ENCODE results near the gene NHERF2.
A peak's percentile ranks its signal among the peaks of the same experiment; 100 is the strongest.

The NHERF2 gene

DNA sequence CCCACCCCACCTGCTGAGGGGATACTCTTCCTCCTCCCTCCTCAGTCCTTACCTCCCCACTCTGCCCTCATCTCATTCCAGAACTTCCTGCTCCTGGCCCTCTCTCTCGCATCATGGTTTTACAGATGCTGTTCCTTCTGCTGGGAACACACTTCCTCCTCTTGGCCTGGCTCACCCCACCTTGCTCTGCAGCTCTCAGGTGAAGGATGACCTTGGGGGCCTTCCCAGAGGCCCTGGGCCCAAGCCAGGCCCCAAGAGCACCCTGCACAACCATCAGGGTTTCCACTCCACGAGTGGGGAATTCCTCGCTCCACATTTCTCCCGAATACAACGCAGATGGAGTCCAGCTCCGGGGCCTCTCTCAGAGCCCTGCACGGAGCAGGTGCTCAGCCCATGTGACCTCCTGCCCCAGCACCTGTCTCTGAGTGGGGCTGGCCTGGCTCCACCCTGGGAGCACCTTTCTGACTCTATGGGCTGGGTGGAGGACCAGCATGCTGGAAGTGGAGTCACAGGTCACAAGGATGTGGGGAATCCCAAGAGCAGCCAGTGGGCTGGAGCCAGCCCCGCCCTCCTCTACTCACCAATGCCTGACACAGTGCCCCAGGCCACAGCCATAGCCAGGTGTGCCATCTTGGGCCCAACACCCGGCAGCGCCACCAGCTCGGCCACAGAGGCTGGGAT lies 16.4 kb downstream of the NHERF2 start:
- Histone ChIP-seq H2AFZ (ENCODE audit: low read depth, low read length) (no peak overlapping the region), H3K27me3 (ENCODE audit: control insufficient read depth in 1 of 2, insufficient read depth in 1 of 2, low read length in 2 of 2) (no peaks in the 10 kb centered on the region)

GRCh38 chr16:2043667-2044451 lies 17.2 kb downstream of the NHERF2 start:
- Histone ChIP-seq H3K27ac (ENCODE audit: low read length, poor library complexity, severe bottlenecking) (no peak overlapping the region), H2BK15ac (ENCODE audit: low read depth, poor library complexity, severe bottlenecking) (no peak overlapping the region), H2BK5ac (ENCODE audit: low read depth, low read length, poor library complexity, severe bottlenecking) (no peak overlapping the region), H3K4me1 (ENCODE audit: control insufficient read depth, insufficient read depth, low read depth, low read length) (peaks cover 65% of the 10 kb centered on the region), H3K4me3 (ENCODE audit: insufficient read depth in 1 of 2, low read depth in 1 of 2, low read length in 2 of 2) (no peak overlapping the region), H3K27me3 (ENCODE audit: control insufficient read depth in 1 of 2, insufficient read depth in 1 of 2, low read length in 2 of 2) (no peaks in the 10 kb centered on the region), H3K23ac (ENCODE audit: low read length in 2 of 2) (no peak overlapping the region), H2BK120ac (ENCODE audit: low read depth, low read length) (no peak overlapping the region), H3K4me2 (ENCODE audit: low read length, poor library complexity, severe bottlenecking) (no peak overlapping the region), H3K18ac (ENCODE audit: low read depth in 1 of 2, low read length in 2 of 2) (no peak overlapping the region), H2AK5ac (ENCODE audit: low read length, severe bottlenecking) (no peak overlapping the region), H3K36me3 (ENCODE audit: control insufficient read depth in 1 of 2, insufficient read depth in 2 of 2, low read depth in 1 of 2, low read length in 2 of 2) (peaks cover 0 to 37% of the 10 kb centered on the region in 2 experiments), H3K9ac (ENCODE audit: low read length) (no peak overlapping the region), H4K91ac (ENCODE audit: low read length) (no peak overlapping the region), H3K4ac (ENCODE audit: low read depth in 1 of 2, low read length in 2 of 2) (no peak overlapping the region), H3K14ac (ENCODE audit: low read length in 2 of 2) (no peak overlapping the region), H4K8ac (ENCODE audit: low read length) (no peak overlapping the region), H2AFZ (ENCODE audit: low read depth, low read length) (no peak overlapping the region), H3K79me1 (replicated peaks; ENCODE audit: low read length, poor library complexity, severe bottlenecking) (peaks cover 16% of the 10 kb centered on the region), H3K9me3 (ENCODE audit: control insufficient read depth, low read length) (no peaks in the 10 kb centered on the region), H2BK12ac (ENCODE audit: low read length in 2 of 2) (no peak overlapping the region)
- 95% methylated on average over 22 of the region's 26 CpGs for WGBS
- DNase-seq = no peak

More for the DNA sequence above, 16.4 kb downstream of the NHERF2 start:
- Histone ChIP-seq H3K9ac (ENCODE audit: low read length) (no peak overlapping the region), H2BK120ac (ENCODE audit: low read depth, low read length) (no peak overlapping the region), H2BK12ac (ENCODE audit: low read length in 2 of 2) (no peak overlapping the region), H4K8ac (ENCODE audit: low read length) (no peak overlapping the region), H3K4me3 (ENCODE audit: insufficient read depth in 1 of 2, low read depth in 1 of 2, low read length in 2 of 2) (no peak overlapping the region), H3K14ac (ENCODE audit: low read length in 2 of 2) (no peak overlapping the region), H3K9me3 (ENCODE audit: control insufficient read depth, low read length) (no peaks in the 10 kb centered on the region), H2BK5ac (ENCODE audit: low read depth, low read length, poor library complexity, severe bottlenecking) (no peak overlapping the region), H3K4ac (ENCODE audit: low read depth in 1 of 2, low read length in 2 of 2) (no peak overlapping the region), H3K4me2 (ENCODE audit: low read length, poor library complexity, severe bottlenecking) (no peak overlapping the region), H3K36me3 (ENCODE audit: control insufficient read depth in 1 of 2, insufficient read depth in 2 of 2, low read depth in 1 of 2, low read length in 2 of 2) (peaks cover 0 to 43% of the 10 kb centered on the region in 2 experiments), H4K91ac (ENCODE audit: low read length) (no peak overlapping the region), H3K23ac (ENCODE audit: low read length in 2 of 2) (no peak overlapping the region), H3K18ac (ENCODE audit: low read depth in 1 of 2, low read length in 2 of 2) (no peak overlapping the region), H3K79me1 (replicated peaks; ENCODE audit: low read length, poor library complexity, severe bottlenecking) (peaks cover 14% of the 10 kb centered on the region), H2AK5ac (ENCODE audit: low read length, severe bottlenecking) (peak overlapping the region; percentile 17), H2BK15ac (ENCODE audit: low read depth, poor library complexity, severe bottlenecking) (no peak overlapping the region), H3K27ac (ENCODE audit: low read length, poor library complexity, severe bottlenecking) (no peak overlapping the region), H3K4me1 (ENCODE audit: control insufficient read depth, insufficient read depth, low read depth, low read length) (peaks cover 69% of the 10 kb centered on the region)
- no peak for DNase-seq
- 96% methylated on average over 11 of the region's 11 CpGs for WGBS

DNA sequence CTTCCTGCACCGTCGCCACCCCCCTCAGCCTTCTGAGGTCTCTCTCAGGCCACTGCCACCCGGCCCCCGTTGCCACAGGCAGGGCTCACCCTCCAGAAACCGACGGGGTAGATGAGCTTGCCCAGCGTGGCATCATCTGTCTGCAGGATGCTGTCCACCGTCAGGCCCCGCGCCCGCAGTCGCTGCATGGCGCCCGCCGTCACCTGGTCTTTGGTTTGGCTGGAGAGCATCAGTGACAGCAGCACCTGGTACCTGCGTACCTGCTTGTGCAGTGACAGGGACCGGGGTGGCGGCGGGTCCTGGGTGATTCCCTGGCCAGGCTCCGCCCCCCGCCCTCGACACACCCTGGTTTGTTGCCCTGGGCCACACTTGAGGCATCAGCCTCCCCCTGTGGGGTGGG lies 17.8 kb downstream of the NHERF2 start:
- Histone ChIP-seq H4K91ac (ENCODE audit: low read length) (no peak overlapping the region), H2AFZ (ENCODE audit: low read depth, low read length) (no peak overlapping the region), H4K8ac (ENCODE audit: low read length) (peak overlapping the region; percentile 32), H3K4me3 (ENCODE audit: insufficient read depth in 1 of 2, low read depth in 1 of 2, low read length in 2 of 2) (no peak overlapping the region), H3K9ac (ENCODE audit: low read length) (no peak overlapping the region), H2BK15ac (ENCODE audit: low read depth, poor library complexity, severe bottlenecking) (peak overlapping the region; percentile 55), H3K4me2 (ENCODE audit: low read length, poor library complexity, severe bottlenecking) (no peak overlapping the region), H2BK5ac (ENCODE audit: low read depth, low read length, poor library complexity, severe bottlenecking) (no peak overlapping the region), H3K27ac (ENCODE audit: low read length, poor library complexity, severe bottlenecking) (no peak overlapping the region), H3K23ac (ENCODE audit: low read length in 2 of 2) (no peak overlapping the region), H2AK5ac (ENCODE audit: low read length, severe bottlenecking) (no peak overlapping the region), H3K14ac (ENCODE audit: low read length in 2 of 2) (no peak overlapping the region), H2BK120ac (ENCODE audit: low read depth, low read length) (no peak overlapping the region), H3K4ac (ENCODE audit: low read depth in 1 of 2, low read length in 2 of 2) (no peak overlapping the region), H3K79me1 (replicated peaks; ENCODE audit: low read length, poor library complexity, severe bottlenecking) (peaks cover 16% of the 10 kb centered on the region), H3K36me3 (ENCODE audit: control insufficient read depth in 1 of 2, insufficient read depth in 2 of 2, low read depth in 1 of 2, low read length in 2 of 2) (peaks cover 0 to 36% of the 10 kb centered on the region in 2 experiments), H3K27me3 (ENCODE audit: control insufficient read depth in 1 of 2, insufficient read depth in 1 of 2, low read length in 2 of 2) (no peaks in the 10 kb centered on the region), H3K4me1 (ENCODE audit: control insufficient read depth, insufficient read depth, low read depth, low read length) (peaks cover 58% of the 10 kb centered on the region), H3K18ac (ENCODE audit: low read depth in 1 of 2, low read length in 2 of 2) (no peak overlapping the region), H3K9me3 (ENCODE audit: control insufficient read depth, low read length) (no peaks in the 10 kb centered on the region), H2BK12ac (ENCODE audit: low read length in 2 of 2) (peak overlapping the region in 1 of 2 experiments; percentile 31)
- 95% methylated on average over 19 of the region's 22 CpGs for WGBS
- no peak for DNase-seq
